SK-N-SH (cell line): ENCODE results near the gene NLRP11. TPM values are rescaled to one million over a fixed set of nuclear protein-coding genes. Genes with fewer than 3 reads are reported as not detected.

Experiments used
- CTCF ChIA-PET: fragments of 300-600, 350-600 bp; formaldehyde crosslinking; extraction: SDS; loops from one replicate; lab custom pipeline; 2021; lab: Yijun Ruan, JAX
- POLR2A ChIA-PET: fragments of 350-600 bp; sonication (Branson Sonifier 250); formaldehyde crosslinking; extraction: SDS; loops from one replicate; lab custom pipeline; 2020; ENCODE audit warnings: antibody characterized with exemption, inconsistent platforms; lab: Yijun Ruan, JAX
- DNase-seq: peaks from one replicate; pipeline ENCODE4 v3.0.0; 2012
- H2AFZ ChIP-seq: fragments of 200-600 bp; sonication (generic); 2 replicates; pipeline ENCODE4 v1.8.1; 2016; ENCODE audit warnings: antibody characterized with exemption, mild to moderate bottlenecking, low read depth
- H3F3A ChIP-seq: fragments of 200-600 bp; sonication (generic); replicated peaks from 2 replicates; pipeline ENCODE3; 2016; ENCODE audit warnings: antibody characterized with exemption, mild to moderate bottlenecking; ENCODE audit not compliant: insufficient read depth
- H3K27ac ChIP-seq, 2 experiments: fragments of 200-500 bp in 1 of 2; fragments of 200-600 bp in 1 of 2; sonication (Bioruptor generic) in 1 of 2; sonication (generic), shearing (Covaris generic) in 1 of 2; 2 replicates each; pipeline versions ENCODE4 v1.5.1 to v1.6.1; 2014 to 2016; ENCODE audit warnings: low read depth in 2 of 2, inconsistent platforms in 1 of 2, low read length in 1 of 2, mild to moderate bottlenecking in 1 of 2, mixed read lengths in 1 of 2
- H3K27me3 ChIP-seq: fragments of 200-600 bp; sonication (generic), shearing (Covaris generic); 2 replicates; pipeline ENCODE4 v1.6.1; 2016; ENCODE audit warnings: mixed run types; ENCODE audit not compliant: insufficient read depth
- H3K36me3 ChIP-seq, 2 experiments: fragments of 200-500 bp in 1 of 2; fragments of 200-600 bp in 1 of 2; sonication (Bioruptor generic) in 1 of 2; sonication (generic) in 1 of 2; replicated peaks in 1 of 2; 2 replicates each; pipeline versions ENCODE3 to v1.5.1; 2014 to 2016; ENCODE audit warnings: low read length in 1 of 2, mild to moderate bottlenecking in 1 of 2; ENCODE audit not compliant: insufficient read depth in 2 of 2, control insufficient read depth in 1 of 2
- H3K4me1 ChIP-seq, 2 experiments: fragments of 200-500 bp in 1 of 2; fragments of 200-600 bp in 1 of 2; sonication (Bioruptor generic) in 1 of 2; sonication (generic), shearing (Covaris generic) in 1 of 2; 2 replicates each; pipeline versions ENCODE4 v1.5.1 to v1.6.1; 2014 to 2016; ENCODE audit warnings: low read depth in 1 of 2, low read length in 1 of 2, mixed run types in 1 of 2; ENCODE audit not compliant: insufficient read depth in 2 of 2, control insufficient read depth in 1 of 2
- H3K4me2 ChIP-seq: fragments of 200-600 bp; sonication (generic), shearing (Covaris generic); 2 replicates; pipeline ENCODE4 v1.6.1; 2017; ENCODE audit warnings: mixed run types
- H3K4me3 ChIP-seq, 2 experiments: fragments of 200-500 bp in 1 of 2; fragments of 200-600 bp in 1 of 2; sonication (Bioruptor generic) in 1 of 2; sonication (generic), shearing (Covaris generic) in 1 of 2; 2 replicates each; pipeline versions ENCODE4 v1.5.1 to v1.8.1; 2014 to 2016; ENCODE audit warnings: low read depth in 2 of 2, inconsistent platforms in 1 of 2, low read length in 1 of 2, mild to moderate bottlenecking in 1 of 2, mixed read lengths in 1 of 2, moderate library complexity in 1 of 2
- H3K79me2 ChIP-seq: fragments of 200-600 bp; sonication (generic); 2 replicates; pipeline ENCODE4 v1.8.1; 2017; ENCODE audit warnings: mild to moderate bottlenecking; ENCODE audit not compliant: insufficient read depth
- H3K9ac ChIP-seq: fragments of 200-600 bp; sonication (generic); 2 replicates; pipeline ENCODE4 v1.6.1; 2017; ENCODE audit warnings: mixed run types
- H3K9me2 ChIP-seq: fragments of 200-600 bp; sonication (generic); 2 replicates; pipeline ENCODE4 v1.6.1; 2017; ENCODE audit warnings: mixed run types
- H3K9me3 ChIP-seq: fragments of 200-600 bp; sonication (generic); 2 replicates; pipeline ENCODE4 v1.6.1; 2017; ENCODE audit warnings: mixed run types, mild to moderate bottlenecking, moderate library complexity
- H4K20me1 ChIP-seq: fragments of 200-600 bp; sonication (generic); 2 replicates; pipeline ENCODE4 v1.6.1; 2017; ENCODE audit warnings: mild to moderate bottlenecking, mixed run types; ENCODE audit not compliant: insufficient read depth
- CHD2 ChIP-seq: fragments of 150-350 bp; IDR thresholded peaks from 2 replicates; pipeline ENCODE4 v1.6.1; 2018; ENCODE audit warnings: low read length; ENCODE audit not compliant: partially characterized antibody
- ELF1 ChIP-seq: IDR thresholded peaks from 2 replicates; pipeline ENCODE4 v1.4.0; 2012
- EP300 ChIP-seq, 2 experiments: IDR thresholded peaks; 2 replicates each; pipeline versions ENCODE4 v1.4.0 to v1.6.1; 2012; ENCODE audit warnings: borderline replicate concordance in 1 of 2, low read depth in 1 of 2, low read length in 1 of 2
- FOSL2 ChIP-seq: IDR thresholded peaks from 2 replicates; pipeline ENCODE4 v1.4.0; 2012; ENCODE audit warnings: low read depth, mild to moderate bottlenecking, moderate library complexity, borderline replicate concordance
- FOXJ3 ChIP-seq: sonication (generic); formaldehyde crosslinking; IDR thresholded peaks from 2 replicates; pipeline ENCODE4 v1.5.1; 2020; ENCODE audit warnings: mild to moderate bottlenecking, missing genetic modification reagents
- FOXM1 ChIP-seq: IDR thresholded peaks from 2 replicates; pipeline ENCODE4 v1.4.0; 2012; ENCODE audit warnings: low read depth, mild to moderate bottlenecking
- GABPA ChIP-seq: IDR thresholded peaks from 2 replicates; pipeline ENCODE4 v1.4.0; 2012; ENCODE audit warnings: low read depth, mild to moderate bottlenecking
- GATA2 ChIP-seq: sonication (generic); formaldehyde crosslinking; IDR thresholded peaks from 2 replicates; pipeline ENCODE4 v1.5.0; 2020; ENCODE audit warnings: mild to moderate bottlenecking, missing genetic modification reagents
- IRF3 ChIP-seq: fragments of 150-350 bp; IDR thresholded peaks from 2 replicates; pipeline ENCODE4 v1.6.1; 2016; ENCODE audit warnings: mild to moderate bottlenecking, low read depth, low read length
- MEF2A ChIP-seq: IDR thresholded peaks from 2 replicates; pipeline ENCODE4 v1.4.0; 2012; ENCODE audit warnings: low read depth, borderline replicate concordance
- MXI1 ChIP-seq: IDR thresholded peaks from 2 replicates; pipeline ENCODE4 v1.6.1; 2012; ENCODE audit warnings: mild to moderate bottlenecking, low read depth, low read length, improper control_type of control experiment
- NFIC ChIP-seq: IDR thresholded peaks from 2 replicates; pipeline ENCODE4 v1.4.0; 2012; ENCODE audit warnings: borderline replicate concordance
- NRF1 ChIP-seq: IDR thresholded peaks from 2 replicates; pipeline ENCODE4 v1.6.1; 2012; ENCODE audit warnings: low read depth, mild to moderate bottlenecking, low read length
- POLR2AphosphoS5 ChIP-seq: IDR thresholded peaks from 2 replicates; pipeline ENCODE4 v1.6.1; 2012; ENCODE audit warnings: low read depth, low read length
- RAD21 ChIP-seq: IDR thresholded peaks from 2 replicates; pipeline ENCODE4 v1.6.1; 2012; ENCODE audit warnings: mild to moderate bottlenecking, low read length
- SMC3 ChIP-seq: IDR thresholded peaks from 2 replicates; pipeline ENCODE4 v1.6.1; 2012; ENCODE audit warnings: low read depth, low read length, improper control_type of control experiment
- TCF12 ChIP-seq: IDR thresholded peaks from 2 replicates; pipeline ENCODE4 v1.4.0; 2012
- ZBTB33 ChIP-seq: IDR thresholded peaks from 2 replicates; pipeline ENCODE4 v1.4.0; 2012; ENCODE audit warnings: low read depth, borderline replicate concordance
- WGBS: methylation state at CpG from one replicate; pipeline ENCODE4 v1.1.6; 2017; ENCODE audit warnings: low lambda C conversion rate; 5-methylcytosine and 5-hydroxymethylcytosine counted together
- polyA plus RNA-seq, 3 experiments: library from polyadenylated mRNA; depleted of rRNA; stranded (reverse); fragments of >200 nt; gene quantifications; 2 replicates each; pipeline ENCODE4 v1.2.3, GENCODE V29; 2012
- TF ChIP-seq, protein P1 (sequence below): IDR thresholded peaks from 2 replicates; pipeline ENCODE4 v1.4.0; 2012; ENCODE audit warnings: low read depth, borderline replicate concordance
- TF ChIP-seq, protein P2 (sequence below): IDR thresholded peaks from 2 replicates; pipeline ENCODE4 v1.4.0; 2012; ENCODE audit warnings: low read depth
- TF ChIP-seq, protein P3 (sequence below): fragments of 200-600 bp; sonication (generic); IDR thresholded peaks from 2 replicates; pipeline ENCODE4 v1.6.1; 2017; ENCODE audit warnings: antibody characterized with exemption, mild to moderate bottlenecking, moderate library complexity

The NLRP11 gene
- polyA plus RNA-seq, 1 of the 3 experiments (the other 2 are of a cell fraction) = 0.02 TPM

GRCh38 chr19:55801416-55801815 is 30.4 kb downstream of the NLRP11 start:
- Histone ChIP-seq H3K4me3 (no peak overlapping the region), H3K79me2 (no peaks in the 10 kb centered on the region), H3K36me3 (no peaks in the 10 kb centered on the region), H3K4me2 (no peak overlapping the region), H3K27me3 (peaks cover 29% of the 10 kb centered on the region; the same call in 1 of the 2 replicates), H3K9me3 (no peaks in the 10 kb centered on the region), H3K27ac (no peak overlapping the region), H3F3A (no peaks in the 10 kb centered on the region), H3K4me1 (no peaks in the 10 kb centered on the region), H3K9me2 (no peaks in the 10 kb centered on the region), H4K20me1 (no peaks in the 10 kb centered on the region), H2AFZ (no peak overlapping the region), H3K9ac (no peak overlapping the region)
- DNase-seq = no peak
- TF ChIP-seq RAD21 (no peak), CHD2 (no peak), GABPA (no peak), EP300 (IDR thresholded peaks at IDR 0.05; ENCODE audit: borderline replicate concordance in 1 of 2, low read depth in 1 of 2, low read length in 1 of 2) (no peak)
- TF ChIP-seq, protein P1, sequence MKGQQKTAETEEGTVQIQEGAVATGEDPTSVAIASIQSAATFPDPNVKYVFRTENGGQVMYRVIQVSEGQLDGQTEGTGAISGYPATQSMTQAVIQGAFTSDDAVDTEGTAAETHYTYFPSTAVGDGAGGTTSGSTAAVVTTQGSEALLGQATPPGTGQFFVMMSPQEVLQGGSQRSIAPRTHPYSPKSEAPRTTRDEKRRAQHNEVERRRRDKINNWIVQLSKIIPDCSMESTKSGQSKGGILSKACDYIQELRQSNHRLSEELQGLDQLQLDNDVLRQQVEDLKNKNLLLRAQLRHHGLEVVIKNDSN = no peak
- TF ChIP-seq, protein P2, sequence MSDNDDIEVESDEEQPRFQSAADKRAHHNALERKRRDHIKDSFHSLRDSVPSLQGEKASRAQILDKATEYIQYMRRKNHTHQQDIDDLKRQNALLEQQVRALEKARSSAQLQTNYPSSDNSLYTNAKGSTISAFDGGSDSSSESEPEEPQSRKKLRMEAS = no peak
- ChIA-PET CTCF (interaction anchor here (2.2 kb wide), 1 partner anchor 8 kb away, joined by 11 read pairs; no protein-coding TSS in a partner anchor), POLR2A (interaction anchor here (0.5 kb wide), 1 partner anchor 177 kb away, joined by 3 read pairs; the partner anchor contains the start of gene ZNF784)
- 5% methylated on average over 7 of the region's 7 CpGs for WGBS

DNA sequence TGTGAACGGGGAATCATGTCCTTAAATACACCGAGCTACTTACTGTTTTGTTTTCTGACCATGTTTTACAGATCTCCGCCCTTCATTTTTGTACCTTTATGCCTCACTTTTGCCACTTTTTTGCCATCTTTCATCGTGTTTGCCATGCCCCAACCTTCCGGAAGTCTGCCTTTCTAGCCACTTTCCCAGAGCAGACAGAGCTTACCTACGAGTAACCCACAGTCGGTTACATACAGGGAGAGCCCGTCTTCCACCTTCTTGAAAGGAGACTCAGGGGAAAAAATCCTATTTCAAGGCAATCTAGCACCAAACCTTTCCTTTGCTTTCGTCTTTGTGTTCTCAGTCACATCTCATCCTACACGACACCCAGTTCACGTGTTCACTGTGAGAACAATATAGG is 36.8 kb downstream of the NLRP11 start:
- WGBS = 27% methylated on average over 11 of the region's 11 CpGs
- Histone ChIP-seq H2AFZ (no peak overlapping the region), H3K9me2 (no peaks in the 10 kb centered on the region), H3K9me3 (no peaks in the 10 kb centered on the region), H3K4me3 (no peak overlapping the region), H3K4me2 (no peak overlapping the region), H3K27ac (no peak overlapping the region), H3K27me3 (peaks cover 41% of the 10 kb centered on the region; the same call in 1 of the 2 replicates), H3K9ac (no peak overlapping the region), H3K79me2 (no peaks in the 10 kb centered on the region), H3F3A (no peaks in the 10 kb centered on the region), H4K20me1 (no peaks in the 10 kb centered on the region), H3K36me3 (no peaks in the 10 kb centered on the region), H3K4me1 (no peaks in the 10 kb centered on the region)
- CTCF ChIA-PET = no interaction called here
- POLR2A ChIA-PET = no interaction called here
- TF ChIP-seq IRF3 (no peak), SMC3 (no peak), GATA2 (CRISPR knock-in tag) (no peak), ELF1 (no peak), MXI1 (no peak), POLR2AphosphoS5 (no peak), NFIC (no peak), FOXM1 (no peak), FOXJ3 (CRISPR knock-in tag) (no peak), ZBTB33 (no peak), TCF12 (no peak), CHD2 (no peak), FOSL2 (no peak), MEF2A (no peak), NRF1 (no peak), GABPA (no peak)
- TF ChIP-seq, protein P3, sequence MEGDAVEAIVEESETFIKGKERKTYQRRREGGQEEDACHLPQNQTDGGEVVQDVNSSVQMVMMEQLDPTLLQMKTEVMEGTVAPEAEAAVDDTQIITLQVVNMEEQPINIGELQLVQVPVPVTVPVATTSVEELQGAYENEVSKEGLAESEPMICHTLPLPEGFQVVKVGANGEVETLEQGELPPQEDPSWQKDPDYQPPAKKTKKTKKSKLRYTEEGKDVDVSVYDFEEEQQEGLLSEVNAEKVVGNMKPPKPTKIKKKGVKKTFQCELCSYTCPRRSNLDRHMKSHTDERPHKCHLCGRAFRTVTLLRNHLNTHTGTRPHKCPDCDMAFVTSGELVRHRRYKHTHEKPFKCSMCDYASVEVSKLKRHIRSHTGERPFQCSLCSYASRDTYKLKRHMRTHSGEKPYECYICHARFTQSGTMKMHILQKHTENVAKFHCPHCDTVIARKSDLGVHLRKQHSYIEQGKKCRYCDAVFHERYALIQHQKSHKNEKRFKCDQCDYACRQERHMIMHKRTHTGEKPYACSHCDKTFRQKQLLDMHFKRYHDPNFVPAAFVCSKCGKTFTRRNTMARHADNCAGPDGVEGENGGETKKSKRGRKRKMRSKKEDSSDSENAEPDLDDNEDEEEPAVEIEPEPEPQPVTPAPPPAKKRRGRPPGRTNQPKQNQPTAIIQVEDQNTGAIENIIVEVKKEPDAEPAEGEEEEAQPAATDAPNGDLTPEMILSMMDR = no peak
- DNase-seq = no peak
